K562 (cell line): ENCODE measurements around the gene MICOS13. TPM values are rescaled to one million over a fixed set of nuclear protein-coding genes. Genes with fewer than 3 reads are reported as not detected.

Experiments used
- CREB1 ChIP-seq, 2 experiments: sonication (generic) in 1 of 2; formaldehyde crosslinking in 1 of 2; IDR thresholded peaks; 2 replicates each; pipeline versions ENCODE4 v1.6.1 to v1.8.0; 2012 to 2022; ENCODE audit warnings: inconsistent platforms in 1 of 2, mild to moderate bottlenecking in 1 of 2, missing genetic modification reagents in 1 of 2, moderate library complexity in 1 of 2
- E2F3 ChIP-seq: fragments of 250-450 bp; sonication (Bioruptor Pico); IDR thresholded peaks from 2 replicates; pipeline ENCODE4 v1.4.0; 2020; ENCODE audit warnings: mild to moderate bottlenecking
- ESRRA ChIP-seq: fragments of 450-650 bp; IDR thresholded peaks from 2 replicates; pipeline ENCODE4 v1.6.1; 2014; ENCODE audit warnings: low read depth, mild to moderate bottlenecking, moderate library complexity, borderline replicate concordance
- ETV1 ChIP-seq: fragments of 450-650 bp; conservative IDR thresholded peaks from 2 replicates; pipeline ENCODE4 v1.6.1; 2016; ENCODE audit warnings: missing genetic modification characterization, control low read depth, low read depth, missing compliant biosample characterization
- L3MBTL2 ChIP-seq: fragments of 450-650 bp; IDR thresholded peaks from 2 replicates; pipeline ENCODE4 v1.6.1; 2016; ENCODE audit warnings: mild to moderate bottlenecking, moderate library complexity
- MAFF ChIP-seq: IDR thresholded peaks from 2 replicates; pipeline ENCODE4 v1.6.1; 2012; ENCODE audit warnings: low read length, improper control_type of control experiment
- MXI1 ChIP-seq: IDR thresholded peaks from 2 replicates; pipeline ENCODE4 v1.6.1; 2011; ENCODE audit warnings: low read depth, mild to moderate bottlenecking, improper control_type of control experiment, low read length
- NR2F6 ChIP-seq: fragments of 450-650 bp; formaldehyde crosslinking; IDR thresholded peaks from 2 replicates; pipeline ENCODE4 v1.4.0; 2020; ENCODE audit warnings: mild to moderate bottlenecking
- PHB ChIP-seq: fragments of 250-450 bp; sonication (Bioruptor Pico); IDR thresholded peaks from 2 replicates; pipeline ENCODE4 v1.5.0; 2021
- RCOR1 ChIP-seq, 2 experiments: IDR thresholded peaks; 2 replicates each; pipeline ENCODE4 v1.6.1; 2012; ENCODE audit warnings: low read depth in 2 of 2, low read length in 2 of 2, borderline replicate concordance in 1 of 2, improper control_type of control experiment in 1 of 2
- SMARCA5 ChIP-seq: fragments of 450-650 bp; IDR thresholded peaks from 2 replicates; pipeline ENCODE4 v1.6.1; 2016
- STAG1 ChIP-seq: sonication (generic); formaldehyde crosslinking; IDR thresholded peaks from 2 replicates; pipeline ENCODE4 v1.5.0; 2020; ENCODE audit warnings: missing genetic modification reagents, borderline replicate concordance
- TAL1 ChIP-seq: fragments of 450-650 bp; IDR thresholded peaks from 2 replicates; pipeline ENCODE4 v1.6.1; 2016; ENCODE audit warnings: mild to moderate bottlenecking
- TBL1XR1 ChIP-seq, 2 experiments: IDR thresholded peaks; 2 replicates each; pipeline ENCODE4 v1.6.1; 2012; ENCODE audit warnings: improper control_type of control experiment in 2 of 2, low read length in 2 of 2, mild to moderate bottlenecking in 1 of 2
- WHSC1 ChIP-seq: IDR thresholded peaks from one replicate; pipeline ENCODE4 v1.6.1; 2012; ENCODE audit warnings: low read length, control low read depth, inconsistent platforms
- ZNF121 ChIP-seq: sonication (generic); formaldehyde crosslinking; conservative IDR thresholded peaks from 2 replicates; pipeline ENCODE4 v1.8.0; 2022; ENCODE audit warnings: missing genetic modification reagents
- ZNF146 ChIP-seq: IDR thresholded peaks from one replicate; pipeline ENCODE4 v1.6.1; 2018; ENCODE audit warnings: missing compliant biosample characterization; ENCODE audit not compliant: unreplicated experiment
- ZNF239 ChIP-seq: fragments of 250-450 bp; sonication (Bioruptor Pico); IDR thresholded peaks from 2 replicates; pipeline ENCODE4 v1.4.0; 2020; ENCODE audit warnings: mild to moderate bottlenecking
- ZNF589 ChIP-seq: fragments of 200-800 bp; sonication (Bioruptor generic); IDR thresholded peaks from 2 replicates; pipeline ENCODE4 v1.6.1; 2016; ENCODE audit warnings: low read depth, missing genetic modification characterization, missing compliant biosample characterization
- polyA plus RNA-seq, 8 experiments: library from polyadenylated mRNA; depleted of rRNA in 4 of 8; stranded (reverse) in 5 of 8; unstranded in 3 of 8; fragments of >200 nt; fragmentation: Nextera tagmentation in 2 of 8; fragmentation: Illumina TruSeq in 1 of 8; extraction: Ambion mirVana in 2 of 8; extraction: Trizol in 1 of 8; gene quantifications; 2 replicates each; pipeline versions ENCODE4 v1.2.1 to v1.2.3, GENCODE V29; 2011 to 2014; ENCODE audit warnings: inconsistent platforms in 1 of 8, missing spikeins in 1 of 8
- total RNA-seq, 7 experiments: library from RNA; depleted of rRNA in 6 of 7; stranded (reverse); fragments of >200 nt in 6 of 7; fragmentation: Illumina TruSeq in 2 of 7; extraction: Trizol in 2 of 7; gene quantifications; 2 replicates each; pipeline versions ENCODE4 v1.2.1 to v1.2.3, GENCODE V29; 2011 to 2021; ENCODE audit warnings: low replicate concordance in 1 of 7
- TF ChIP-seq, protein P1 (sequence below), 2 experiments: fragments of 450-650 bp; conservative IDR thresholded peaks; 2 replicates each; pipeline ENCODE4 v1.6.1; 2017; ENCODE audit warnings: mild to moderate bottlenecking in 2 of 2, moderate library complexity in 2 of 2
- TF ChIP-seq, protein P2 (sequence below): fragments of 250-450 bp; sonication (Bioruptor Pico); IDR thresholded peaks from 2 replicates; pipeline ENCODE4 v1.8.0; 2021; ENCODE audit warnings: borderline replicate concordance, mild to moderate bottlenecking, moderate library complexity; ENCODE audit not compliant: poor library complexity, severe bottlenecking

MICOS13 gene
- total and polyA plus RNA-seq, 9 of the 15 experiments (the other 6 are each of a cell fraction or from before 2014, with no cell fraction given): 15.5 to 220 (median 49.4) TPM

DNA sequence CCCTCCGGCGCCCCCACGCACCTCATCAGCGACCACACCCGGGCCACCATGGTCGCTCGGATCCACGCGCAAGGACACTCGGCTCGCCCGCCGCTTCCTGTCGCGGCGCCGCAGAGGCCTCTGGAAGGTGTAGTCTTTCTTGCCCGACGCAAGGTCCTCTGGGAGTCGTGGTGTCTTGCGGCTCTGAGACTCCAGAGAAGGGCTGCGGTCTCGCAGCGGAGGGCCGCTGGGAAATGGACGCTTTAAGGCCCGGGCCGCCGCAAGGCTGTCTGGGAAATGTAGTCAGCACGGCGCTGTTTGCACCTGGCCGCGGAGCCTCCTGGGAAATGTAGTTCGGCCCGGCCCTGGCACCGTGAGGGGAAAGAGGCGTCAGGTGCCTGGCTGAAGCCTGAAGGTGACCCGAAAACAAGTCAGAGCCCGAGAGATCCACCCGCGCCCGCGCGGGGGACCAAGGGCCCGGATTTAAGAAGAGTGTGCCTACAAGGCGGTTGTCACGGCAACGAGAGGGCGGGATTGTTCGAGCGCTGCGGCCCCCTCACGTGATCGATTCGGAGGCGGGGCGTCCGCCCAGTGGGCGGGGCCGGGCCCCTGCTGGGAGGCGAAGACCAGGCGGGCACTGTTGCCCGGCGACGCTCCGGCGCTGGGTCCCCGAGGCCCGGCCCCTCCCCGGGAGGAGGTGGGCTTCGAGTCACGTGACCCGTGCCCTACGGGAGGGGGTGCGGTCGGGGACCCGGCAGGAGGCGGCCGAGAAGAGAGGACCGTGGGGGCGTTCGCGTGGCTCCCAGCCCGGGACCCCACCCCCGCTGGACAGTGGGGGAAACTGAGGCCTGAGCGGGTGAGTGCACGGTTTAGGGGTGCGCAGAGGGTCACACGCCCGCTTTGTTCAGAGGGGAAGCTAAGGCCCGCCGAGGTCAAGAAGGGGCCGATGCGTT is at the start of gene MICOS13, which contains the start of gene HSD11B1L (continued):
- TF ChIP-seq ZNF121: no peak
- peak; percentile 59 to 74; a peak in 2 of 4 replicates for TF ChIP-seq TBL1XR1 (IDR thresholded peaks at IDR 0.05; ENCODE audit: low read length in 2 of 2)
- TF ChIP-seq E2F3 (CRISPR knock-in tag): no peak
- no peak for TF ChIP-seq SMARCA5
- TF ChIP-seq, protein P1, sequence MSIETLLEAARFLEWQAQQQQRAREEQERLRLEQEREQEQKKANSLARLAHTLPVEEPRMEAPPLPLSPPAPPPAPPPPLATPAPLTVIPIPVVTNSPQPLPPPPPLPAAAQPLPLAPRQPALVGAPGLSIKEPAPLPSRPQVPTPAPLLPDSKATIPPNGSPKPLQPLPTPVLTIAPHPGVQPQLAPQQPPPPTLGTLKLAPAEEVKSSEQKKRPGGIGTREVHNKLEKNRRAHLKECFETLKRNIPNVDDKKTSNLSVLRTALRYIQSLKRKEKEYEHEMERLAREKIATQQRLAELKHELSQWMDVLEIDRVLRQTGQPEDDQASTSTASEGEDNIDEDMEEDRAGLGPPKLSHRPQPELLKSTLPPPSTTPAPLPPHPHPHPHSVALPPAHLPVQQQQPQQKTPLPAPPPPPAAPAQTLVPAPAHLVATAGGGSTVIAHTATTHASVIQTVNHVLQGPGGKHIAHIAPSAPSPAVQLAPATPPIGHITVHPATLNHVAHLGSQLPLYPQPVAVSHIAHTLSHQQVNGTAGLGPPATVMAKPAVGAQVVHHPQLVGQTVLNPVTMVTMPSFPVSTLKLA (conservative IDR thresholded peaks at IDR 0.05): peak; percentile 90 to 95
- TF ChIP-seq ZNF146 (CRISPR knock-in tag): no peak
- no peak for TF ChIP-seq STAG1 (CRISPR knock-in tag)
- TF ChIP-seq NR2F6 (CRISPR knock-in tag): no peak
- TF ChIP-seq MXI1: peak; percentile 91
- TF ChIP-seq WHSC1: no peak
- TF ChIP-seq CREB1 (IDR thresholded peaks at IDR 0.05): peak; percentile 93
- peak; percentile 92 for TF ChIP-seq CREB1 (CRISPR knock-in tag; IDR thresholded peaks at IDR 0.05)
- 0 out of 2 replicates have a peak, but pooled peaks have one; percentile 29 for TF ChIP-seq PHB (CRISPR knock-in tag)
- no peak for TF ChIP-seq MAFF
- TF ChIP-seq, protein P2, sequence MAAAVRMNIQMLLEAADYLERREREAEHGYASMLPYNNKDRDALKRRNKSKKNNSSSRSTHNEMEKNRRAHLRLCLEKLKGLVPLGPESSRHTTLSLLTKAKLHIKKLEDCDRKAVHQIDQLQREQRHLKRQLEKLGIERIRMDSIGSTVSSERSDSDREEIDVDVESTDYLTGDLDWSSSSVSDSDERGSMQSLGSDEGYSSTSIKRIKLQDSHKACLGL (CRISPR knock-in tag): peak; percentile 67
- peak; percentile 71 for TF ChIP-seq L3MBTL2
- TF ChIP-seq ETV1: peak; percentile 84
- no peak for TF ChIP-seq ZNF239
- peak; percentile 94 for TF ChIP-seq ESRRA
- TF ChIP-seq RCOR1 (IDR thresholded peaks at IDR 0.05; ENCODE audit: borderline replicate concordance in 1 of 2, low read depth in 2 of 2, low read length in 2 of 2): no peak
- TF ChIP-seq TAL1: no peak
- TF ChIP-seq ZNF589: peak; percentile 22; the same call in 1 of the 2 replicates
